K562 (cell line): ENCODE results near the gene SHANK1. TPM values are rescaled to one million over a fixed set of nuclear protein-coding genes. Genes with fewer than 3 reads are reported as not detected.

Experiments
- BDP1 ChIP-seq: IDR thresholded peaks from 3 replicates; pipeline ENCODE4 v1.6.1; 2011; ENCODE audit not compliant: insufficient read length, insufficient read depth
- CREB3L1 ChIP-seq: fragments of 450-650 bp; IDR thresholded peaks from 2 replicates; pipeline ENCODE4 v1.6.1; 2014; ENCODE audit warnings: low read depth, mild to moderate bottlenecking, moderate library complexity, borderline replicate concordance
- CTBP1 ChIP-seq: fragments of 450-650 bp; IDR thresholded peaks from 2 replicates; pipeline ENCODE4 v1.6.1; 2016; ENCODE audit warnings: borderline replicate concordance
- FIP1L1 ChIP-seq: fragments of 200-400 bp; formaldehyde crosslinking; IDR thresholded peaks from 2 replicates; pipeline ENCODE4 v1.6.1; 2018; ENCODE audit warnings: mild to moderate bottlenecking, low read depth, low read length; ENCODE audit not compliant: poor library complexity, severe bottlenecking
- FOXA3 ChIP-seq, 2 experiments: fragments of 450-650 bp in 1 of 2; sonication (generic) in 1 of 2; formaldehyde crosslinking; IDR thresholded peaks in 1 of 2; conservative IDR thresholded peaks in 1 of 2; 2 replicates each; pipeline versions ENCODE4 v1.4.0 to v1.8.0; 2020 to 2022; ENCODE audit warnings: mild to moderate bottlenecking in 2 of 2, missing genetic modification reagents in 1 of 2
- FOXM1 ChIP-seq, 2 experiments: fragments of 450-650 bp in 1 of 2; sonication (generic) in 1 of 2; formaldehyde crosslinking in 1 of 2; IDR thresholded peaks; 2 replicates each; pipeline versions ENCODE4 v1.6.1 to v1.9.0; 2017 to 2022; ENCODE audit warnings: low read depth in 2 of 2, mild to moderate bottlenecking in 2 of 2, missing genetic modification reagents in 1 of 2, moderate library complexity in 1 of 2
- GABPA ChIP-seq: fragments of 200-800 bp; sonication (Bioruptor generic); conservative IDR thresholded peaks from 2 replicates; pipeline ENCODE4 v1.6.1; 2016; ENCODE audit warnings: low read depth, missing genetic modification characterization, missing compliant biosample characterization
- JUND ChIP-seq, 2 experiments: IDR thresholded peaks; 2 replicates in 1 of 2; 3 replicates in 1 of 2; pipeline ENCODE4 v1.6.1; 2011; ENCODE audit warnings: borderline replicate concordance in 2 of 2, low read depth in 2 of 2, low read length in 2 of 2, improper control_type of control experiment in 1 of 2, missing biosample characterization in 1 of 2, missing genetic modification characterization in 1 of 2, missing genetic modification reagents in 1 of 2
- KLF10 ChIP-seq: fragments of 250-450 bp; sonication (Bioruptor Pico); IDR thresholded peaks from 2 replicates; pipeline ENCODE4 v1.6.1; 2021; ENCODE audit warnings: matching md5 sums
- MEIS2 ChIP-seq: fragments of 450-650 bp; IDR thresholded peaks from 2 replicates; pipeline ENCODE4 v1.6.1; 2014; ENCODE audit warnings: mild to moderate bottlenecking; ENCODE audit not compliant: partially characterized antibody
- NR2C2 ChIP-seq, 2 experiments: fragments of 200-800 bp in 1 of 2; sonication (Bioruptor generic) in 1 of 2; sonication (generic) in 1 of 2; formaldehyde crosslinking in 1 of 2; IDR thresholded peaks; 2 replicates each; pipeline versions ENCODE4 v1.6.1 to v1.8.0; 2016 to 2022; ENCODE audit warnings: mild to moderate bottlenecking in 1 of 2, missing compliant biosample characterization in 1 of 2, missing genetic modification characterization in 1 of 2, missing genetic modification reagents in 1 of 2
- RBBP5 ChIP-seq: fragments of 200-600 bp; sonication (generic); IDR thresholded peaks from 2 replicates; pipeline ENCODE4 v1.6.1; 2012; ENCODE audit warnings: borderline replicate concordance, mild to moderate bottlenecking, low read length, control low read depth, inconsistent platforms; ENCODE audit not compliant: insufficient read depth, poor library complexity, severe bottlenecking
- TRIM28 ChIP-seq: fragments of 450-650 bp; IDR thresholded peaks from 2 replicates; pipeline ENCODE4 v1.6.1; 2017
- USF2 ChIP-seq: sonication (generic); formaldehyde crosslinking; IDR thresholded peaks from 2 replicates; pipeline ENCODE4 v1.5.0; 2020; ENCODE audit warnings: missing genetic modification reagents
- ZC3H4 ChIP-seq: sonication (generic); formaldehyde crosslinking; IDR thresholded peaks from 2 replicates; pipeline ENCODE4 v1.9.0; 2021; ENCODE audit warnings: missing genetic modification reagents, borderline replicate concordance
- ZKSCAN8 ChIP-seq: fragments of 200-800 bp; sonication (Bioruptor generic); IDR thresholded peaks from 2 replicates; pipeline ENCODE4 v1.6.1; 2016; ENCODE audit warnings: missing genetic modification characterization, missing compliant biosample characterization
- ZNF316 ChIP-seq: fragments of 450-650 bp; IDR thresholded peaks from 2 replicates; pipeline ENCODE4 v1.6.1; 2016
- polyA plus RNA-seq, 8 experiments: library from polyadenylated mRNA; depleted of rRNA in 4 of 8; stranded (reverse) in 5 of 8; unstranded in 3 of 8; fragments of >200 nt; fragmentation: Nextera tagmentation in 2 of 8; fragmentation: Illumina TruSeq in 1 of 8; extraction: Ambion mirVana in 2 of 8; extraction: Trizol in 1 of 8; gene quantifications; 2 replicates each; pipeline versions ENCODE4 v1.2.1 to v1.2.3, GENCODE V29; 2011 to 2014; ENCODE audit warnings: inconsistent platforms in 1 of 8, missing spikeins in 1 of 8
- total RNA-seq, 7 experiments: library from RNA; depleted of rRNA in 6 of 7; stranded (reverse); fragments of >200 nt in 6 of 7; fragmentation: Illumina TruSeq in 2 of 7; extraction: Trizol in 2 of 7; gene quantifications; 2 replicates each; pipeline versions ENCODE4 v1.2.1 to v1.2.3, GENCODE V29; 2011 to 2021; ENCODE audit warnings: low replicate concordance in 1 of 7
- TF ChIP-seq, protein P1 (sequence below): fragments of 450-650 bp; conservative IDR thresholded peaks from 2 replicates; pipeline ENCODE4 v1.6.1; 2016; ENCODE audit warnings: missing genetic modification characterization, low read depth, mild to moderate bottlenecking, missing compliant biosample characterization, moderate library complexity
- TF ChIP-seq, protein P2 (sequence below), 2 experiments: fragments of 450-650 bp; IDR thresholded peaks; 2 replicates each; pipeline ENCODE4 v1.6.1; 2018; ENCODE audit warnings: mild to moderate bottlenecking in 2 of 2, low read depth in 1 of 2; ENCODE audit not compliant: partially characterized antibody in 2 of 2

SHANK1 gene
- total and polyA plus RNA-seq, 9 of the 15 experiments (the other 6 are each of a cell fraction or from before 2014, with no cell fraction given): 0.33 to 1.3 (median 0.55) TPM; not detected in 2

GRCh38 chr19:50657222-50657669 is 62.4 kb downstream of the SHANK1 start (continued):
- TF ChIP-seq ZKSCAN8 (CRISPR knock-in tag) (no peak), BDP1 (no peak), FOXM1 (IDR thresholded peaks at IDR 0.05; ENCODE audit: low read depth) (no peak), FOXM1 (CRISPR knock-in tag; IDR thresholded peaks at IDR 0.05; ENCODE audit: low read depth) (no peak), GABPA (tag) (no peak), FOXA3 (CRISPR knock-in tag; conservative IDR thresholded peaks at IDR 0.05 in 1 of 2, IDR thresholded peaks at IDR 0.05 in 1 of 2) (no peak), MEIS2 (peak; percentile 63), JUND (IDR thresholded peaks at IDR 0.05; ENCODE audit: borderline replicate concordance, low read depth, low read length) (peak; percentile 48; the same call in 1 of the 2 replicates), JUND (tag; IDR thresholded peaks at IDR 0.05; ENCODE audit: borderline replicate concordance, low read depth, low read length) (peak; percentile 13; the same call in 2 of the 3 replicates), ZC3H4 (CRISPR knock-in tag) (peak; percentile 39; the same call in 1 of the 2 replicates), ZNF316 (peak; percentile 56), USF2 (CRISPR knock-in tag) (peak; percentile 79), RBBP5 (no peak), FIP1L1 (no peak), NR2C2 (CRISPR knock-in tag; IDR thresholded peaks at IDR 0.05) (no peak), NR2C2 (tag; IDR thresholded peaks at IDR 0.05) (peak; percentile 68), KLF10 (CRISPR knock-in tag) (no peak), CREB3L1 (0 out of 2 replicates have a peak, but pooled peaks have one; percentile 9), TRIM28 (no peak), CTBP1 (no peak)
- TF ChIP-seq, protein P1, sequence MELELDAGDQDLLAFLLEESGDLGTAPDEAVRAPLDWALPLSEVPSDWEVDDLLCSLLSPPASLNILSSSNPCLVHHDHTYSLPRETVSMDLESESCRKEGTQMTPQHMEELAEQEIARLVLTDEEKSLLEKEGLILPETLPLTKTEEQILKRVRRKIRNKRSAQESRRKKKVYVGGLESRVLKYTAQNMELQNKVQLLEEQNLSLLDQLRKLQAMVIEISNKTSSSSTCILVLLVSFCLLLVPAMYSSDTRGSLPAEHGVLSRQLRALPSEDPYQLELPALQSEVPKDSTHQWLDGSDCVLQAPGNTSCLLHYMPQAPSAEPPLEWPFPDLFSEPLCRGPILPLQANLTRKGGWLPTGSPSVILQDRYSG (tag): no peak
- TF ChIP-seq, protein P2, sequence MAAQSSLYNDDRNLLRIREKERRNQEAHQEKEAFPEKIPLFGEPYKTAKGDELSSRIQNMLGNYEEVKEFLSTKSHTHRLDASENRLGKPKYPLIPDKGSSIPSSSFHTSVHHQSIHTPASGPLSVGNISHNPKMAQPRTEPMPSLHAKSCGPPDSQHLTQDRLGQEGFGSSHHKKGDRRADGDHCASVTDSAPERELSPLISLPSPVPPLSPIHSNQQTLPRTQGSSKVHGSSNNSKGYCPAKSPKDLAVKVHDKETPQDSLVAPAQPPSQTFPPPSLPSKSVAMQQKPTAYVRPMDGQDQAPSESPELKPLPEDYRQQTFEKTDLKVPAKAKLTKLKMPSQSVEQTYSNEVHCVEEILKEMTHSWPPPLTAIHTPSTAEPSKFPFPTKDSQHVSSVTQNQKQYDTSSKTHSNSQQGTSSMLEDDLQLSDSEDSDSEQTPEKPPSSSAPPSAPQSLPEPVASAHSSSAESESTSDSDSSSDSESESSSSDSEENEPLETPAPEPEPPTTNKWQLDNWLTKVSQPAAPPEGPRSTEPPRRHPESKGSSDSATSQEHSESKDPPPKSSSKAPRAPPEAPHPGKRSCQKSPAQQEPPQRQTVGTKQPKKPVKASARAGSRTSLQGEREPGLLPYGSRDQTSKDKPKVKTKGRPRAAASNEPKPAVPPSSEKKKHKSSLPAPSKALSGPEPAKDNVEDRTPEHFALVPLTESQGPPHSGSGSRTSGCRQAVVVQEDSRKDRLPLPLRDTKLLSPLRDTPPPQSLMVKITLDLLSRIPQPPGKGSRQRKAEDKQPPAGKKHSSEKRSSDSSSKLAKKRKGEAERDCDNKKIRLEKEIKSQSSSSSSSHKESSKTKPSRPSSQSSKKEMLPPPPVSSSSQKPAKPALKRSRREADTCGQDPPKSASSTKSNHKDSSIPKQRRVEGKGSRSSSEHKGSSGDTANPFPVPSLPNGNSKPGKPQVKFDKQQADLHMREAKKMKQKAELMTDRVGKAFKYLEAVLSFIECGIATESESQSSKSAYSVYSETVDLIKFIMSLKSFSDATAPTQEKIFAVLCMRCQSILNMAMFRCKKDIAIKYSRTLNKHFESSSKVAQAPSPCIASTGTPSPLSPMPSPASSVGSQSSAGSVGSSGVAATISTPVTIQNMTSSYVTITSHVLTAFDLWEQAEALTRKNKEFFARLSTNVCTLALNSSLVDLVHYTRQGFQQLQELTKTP (IDR thresholded peaks at IDR 0.05; ENCODE audit: low read depth in 1 of 2, partially characterized antibody in 2 of 2): peak in 1 of 2 experiments; percentile 16
